Activated effector memory CD4-positive, alpha-beta T cell treated with anti-CD3 and anti-CD28 coated beads, Interleukin-2, amount 50 U/mL, for 16 hours (primary cell): Measurements from ENCODE around the gene TCF25.
"Not testable (repeated sequence)": the region's sequence is repeated elsewhere in the genome, so short reads cannot be mapped to it uniquely, and the experiment has no call there.

Source experiments
- DNase-seq: peaks from one replicate; pipeline ENCODE4 v3.0.0-alpha.2; 2020

Gene TCF25

DNA sequence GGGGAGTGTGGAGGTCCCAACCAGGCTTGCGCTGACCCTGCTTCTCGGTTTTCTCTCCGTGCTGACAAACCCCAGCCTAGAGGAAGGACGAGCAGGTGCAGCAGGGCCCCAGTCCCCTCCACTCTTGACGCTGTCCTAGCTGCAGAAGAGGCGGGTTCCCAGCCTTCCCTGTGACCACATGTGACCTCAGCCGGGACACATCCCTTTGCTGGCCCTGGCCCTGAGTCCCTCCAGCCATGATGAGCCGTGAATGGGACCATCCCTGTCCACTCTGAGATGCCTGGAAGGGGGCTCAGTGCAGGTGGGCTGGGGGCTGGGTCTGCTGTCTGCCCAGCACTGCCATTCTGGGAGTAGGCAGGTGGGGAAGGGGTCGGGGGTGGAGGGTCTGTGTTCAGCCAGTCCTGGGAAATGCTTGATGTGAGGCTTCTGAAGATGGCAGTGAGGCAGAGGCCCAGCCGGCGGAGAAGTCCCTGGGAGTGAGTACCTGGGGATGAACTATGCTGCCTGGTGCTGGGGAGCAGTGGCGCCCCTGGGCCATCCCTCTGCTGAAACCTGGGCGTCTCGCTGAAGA, 47.8 kb downstream of the TCF25 start:
- no peak for DNase-seq

- no peak for DNase-seq
These were observed 48.5 kb downstream of the TCF25 start for GRCh38 chr16:89921702-89922476.

DNA sequence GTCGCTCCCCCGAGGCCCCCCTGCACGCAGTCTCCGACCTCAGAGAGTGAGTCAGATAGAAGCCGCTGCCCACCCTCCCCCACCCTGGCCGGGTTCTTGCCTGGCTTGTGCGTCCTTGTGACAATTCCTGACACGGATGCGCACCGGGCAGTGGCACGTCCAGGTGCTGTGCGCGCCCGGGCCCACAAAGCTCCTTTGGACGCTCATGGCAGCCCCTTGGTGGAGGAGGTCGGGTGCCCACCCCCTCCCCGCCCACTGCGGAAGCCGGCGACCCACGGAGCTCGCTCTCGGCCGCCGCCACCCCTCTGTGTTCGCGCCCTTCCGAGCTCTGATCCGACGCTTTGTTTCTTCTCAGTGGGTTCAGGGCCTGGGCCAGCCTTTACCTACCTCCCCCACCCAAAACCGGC, 49.1 kb downstream of the TCF25 start:
- DNase-seq = peak; percentile 73

- DNase-seq = peak; percentile 76
These were observed 49.7 kb downstream of the TCF25 start, which contains the start of gene TUBB3 for GRCh38 chr16:89922884-89923639. Gene TUBB3, plus strand, starts transcription at chr16:89923342. Its CDS starts 60 bp downstream, at chr16:89923402.

GRCh38 chr16:89923640-89924296, 50.4 kb downstream of the TCF25 start:
- no peak for DNase-seq

GRCh38 chr16:89924297-89924924, 51.0 kb downstream of the TCF25 start:
- peak; percentile 74 for DNase-seq

- no peak for DNase-seq
These were observed 51.5 kb downstream of the TCF25 start for GRCh38 chr16:89924925-89925307.

- no peak for DNase-seq
These were observed 52.2 kb downstream of the TCF25 start for GRCh38 chr16:89925596-89926079.

DNA sequence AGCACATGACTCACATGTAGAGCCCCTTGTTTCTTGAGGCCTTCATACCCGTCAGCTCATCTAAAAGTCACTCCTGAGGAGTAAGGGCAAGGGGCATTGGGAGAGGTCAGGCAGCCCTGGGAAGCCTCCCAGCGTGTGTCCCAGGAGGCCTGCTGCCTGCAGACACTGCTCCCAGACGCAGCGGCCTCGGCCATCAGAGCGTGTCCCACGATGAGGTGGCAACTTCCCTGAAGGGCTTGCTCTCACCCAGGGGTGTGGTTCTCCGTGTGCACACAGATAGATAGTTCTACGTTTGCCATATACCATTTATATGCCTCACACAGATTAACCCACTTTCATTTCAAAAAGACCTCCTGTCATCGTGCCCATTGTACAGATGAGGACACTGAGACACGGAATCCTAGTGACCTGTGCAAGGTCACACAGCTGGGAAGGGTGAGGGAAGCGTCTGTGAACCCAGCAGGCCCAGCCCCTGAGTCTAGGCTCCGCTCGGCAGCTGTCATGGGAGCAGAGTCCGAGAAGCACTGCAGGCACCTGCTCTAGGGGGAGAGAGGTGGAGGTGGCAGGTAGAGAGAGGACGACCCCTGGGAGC, 58.0 kb downstream of the TCF25 start:
- no peak for DNase-seq

- no peak for DNase-seq
These were observed 58.6 kb downstream of the TCF25 start for GRCh38 chr16:89931964-89932363.

DNA sequence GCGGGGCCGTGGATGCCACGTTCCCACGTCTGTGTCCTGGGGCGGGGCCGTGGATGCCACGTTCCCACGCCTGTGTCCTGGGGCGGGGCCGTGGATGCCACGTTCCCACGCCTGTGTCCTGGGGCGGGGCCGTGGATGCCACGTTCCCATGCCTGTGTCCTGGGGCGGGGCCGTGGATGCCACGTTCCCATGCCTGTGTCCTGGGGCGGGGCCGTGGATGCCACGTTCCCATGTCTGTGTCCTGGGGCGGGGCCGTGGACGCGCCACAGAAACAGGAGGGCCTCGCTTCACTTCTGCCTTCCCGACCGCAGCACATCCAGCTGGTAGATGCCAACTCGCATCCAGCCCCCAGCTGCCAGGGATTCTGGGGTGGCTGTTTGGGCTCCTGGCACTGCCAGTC, 60.6 kb downstream of the TCF25 start:
- not testable (repeated sequence) for DNase-seq

- no peak for DNase-seq
These were observed 61.5 kb downstream of the TCF25 start for GRCh38 chr16:89934611-89935553.

DNA sequence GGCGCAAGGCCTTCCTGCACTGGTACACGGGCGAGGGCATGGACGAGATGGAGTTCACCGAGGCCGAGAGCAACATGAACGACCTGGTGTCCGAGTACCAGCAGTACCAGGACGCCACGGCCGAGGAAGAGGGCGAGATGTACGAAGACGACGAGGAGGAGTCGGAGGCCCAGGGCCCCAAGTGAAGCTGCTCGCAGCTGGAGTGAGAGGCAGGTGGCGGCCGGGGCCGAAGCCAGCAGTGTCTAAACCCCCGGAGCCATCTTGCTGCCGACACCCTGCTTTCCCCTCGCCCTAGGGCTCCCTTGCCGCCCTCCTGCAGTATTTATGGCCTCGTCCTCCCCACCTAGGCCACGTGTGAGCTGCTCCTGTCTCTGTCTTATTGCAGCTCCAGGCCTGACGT, 62.2 kb downstream of the TCF25 start:
- not testable (repeated sequence) for DNase-seq

GRCh38 chr16:89936034-89936433, 62.6 kb downstream of the TCF25 start:
- DNase-seq = no peak

DNA sequence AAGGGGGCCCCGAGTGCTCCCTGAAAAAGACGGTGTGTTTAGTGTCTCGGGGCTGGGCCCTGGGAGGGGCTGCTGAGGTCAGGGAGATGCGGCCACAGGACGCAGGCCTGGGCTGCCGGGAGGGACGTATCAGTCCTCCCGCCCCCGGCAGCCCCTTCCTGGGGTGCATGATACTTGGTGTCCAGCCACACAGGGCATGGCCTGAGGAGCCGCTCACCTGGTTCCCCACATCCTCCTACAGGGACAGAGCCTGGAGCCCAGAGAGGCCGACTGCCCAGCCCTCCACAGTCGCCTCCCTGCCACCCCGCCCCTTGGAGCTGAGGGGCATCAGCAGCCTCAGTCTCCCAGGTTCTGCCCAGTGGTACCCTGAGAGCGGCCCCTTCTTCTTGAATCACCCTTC, 63.1 kb downstream of the TCF25 start:
- no peak for DNase-seq

- no peak for DNase-seq
These were observed 63.6 kb downstream of the TCF25 start for GRCh38 chr16:89936981-89937380.

DNA sequence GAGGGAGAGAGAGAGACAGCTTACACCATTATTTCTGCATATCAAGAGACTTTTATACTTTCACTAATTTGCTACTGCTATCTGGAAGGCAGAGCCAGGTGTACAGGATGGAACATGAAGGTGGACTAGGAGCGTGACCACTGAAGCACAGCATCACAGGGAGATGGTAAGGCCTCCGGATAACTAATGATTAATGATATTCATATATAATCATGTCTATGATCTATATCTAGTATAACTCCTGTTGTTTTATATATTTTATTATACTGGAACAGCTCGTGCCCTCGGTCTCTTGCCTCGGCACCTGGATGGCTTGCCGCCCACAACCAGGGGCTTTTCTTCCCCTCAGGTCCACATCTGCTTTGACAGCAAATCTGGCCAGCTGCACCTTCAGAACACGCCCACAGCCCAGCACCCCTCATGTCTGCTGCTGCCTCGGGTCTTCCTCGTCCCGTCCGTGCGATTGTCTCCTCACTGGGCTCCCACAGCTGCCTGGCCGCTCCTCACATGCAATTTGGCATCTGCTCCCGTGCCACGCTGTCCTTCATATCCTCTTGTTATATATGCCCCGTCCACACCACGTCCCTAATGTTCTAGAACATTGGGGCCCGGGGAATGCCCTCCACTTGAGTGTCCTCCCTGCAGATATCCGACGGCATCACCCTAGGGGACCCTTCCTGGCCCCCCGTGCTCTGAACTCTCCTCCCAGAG, 64.9 kb downstream of the TCF25 start:
- no peak for DNase-seq

- no peak for DNase-seq
These were observed 71.4 kb downstream of the TCF25 start for GRCh38 chr16:89944773-89945172.

- DNase-seq = no peak
These were observed 72.3 kb downstream of the TCF25 start for GRCh38 chr16:89945654-89946053.

- no peak for DNase-seq
These were observed 73.1 kb downstream of the TCF25 start for GRCh38 chr16:89946515-89946914.
